ENCODE measurements around the gene TGOLN2. TPM values are rescaled to one million over a fixed set of nuclear protein-coding genes. Genes with fewer than 3 reads are reported as not detected.

Gene TGOLN2
- total RNA-seq, 1 donor from 2014 or later, result 152 TPM

DNA sequence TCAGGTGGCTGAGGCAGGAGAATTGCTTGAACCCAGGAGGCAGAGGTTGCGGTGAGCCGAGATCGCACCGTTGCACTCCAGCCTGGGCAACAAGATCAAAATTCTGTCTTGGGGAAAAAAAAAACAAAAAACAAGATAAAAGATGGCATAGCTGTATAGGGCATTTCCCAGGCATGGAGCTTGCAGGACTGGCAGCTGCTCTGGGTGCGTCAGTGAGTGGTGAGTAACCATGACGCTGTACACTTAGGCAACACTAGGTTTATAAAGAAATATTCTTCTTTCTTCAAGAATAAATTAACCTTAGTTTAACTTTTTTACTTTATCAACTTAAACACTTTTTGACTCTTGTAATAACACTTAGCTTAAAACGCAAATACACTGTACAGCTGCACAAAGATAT, 15.4 kb downstream of the TGOLN2 start:
- intact Hi-C loops (cut with micrococcal nuclease), result no loop called here

DNA sequence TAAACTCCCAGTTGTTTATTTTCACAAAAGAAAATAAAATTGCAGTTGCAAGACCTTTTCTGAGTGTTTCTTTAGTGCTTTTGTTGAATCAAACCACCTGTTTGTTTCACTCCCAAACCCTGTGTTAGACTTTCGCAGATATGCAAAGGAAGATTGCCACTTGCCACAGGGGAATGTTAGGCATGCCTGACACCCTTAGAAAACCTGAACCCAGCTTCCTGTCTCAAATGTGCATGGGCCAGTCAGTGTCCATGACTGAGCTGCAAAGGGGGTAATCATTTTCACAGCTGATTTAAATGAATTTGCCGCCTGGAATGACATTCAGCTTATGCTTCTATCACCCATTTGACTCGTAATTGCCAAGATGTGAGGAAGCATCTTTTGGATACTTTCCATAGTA, 17.5 kb downstream of the TGOLN2 start:
- intact Hi-C loops (cut with micrococcal nuclease), result no loop called here

DNA sequence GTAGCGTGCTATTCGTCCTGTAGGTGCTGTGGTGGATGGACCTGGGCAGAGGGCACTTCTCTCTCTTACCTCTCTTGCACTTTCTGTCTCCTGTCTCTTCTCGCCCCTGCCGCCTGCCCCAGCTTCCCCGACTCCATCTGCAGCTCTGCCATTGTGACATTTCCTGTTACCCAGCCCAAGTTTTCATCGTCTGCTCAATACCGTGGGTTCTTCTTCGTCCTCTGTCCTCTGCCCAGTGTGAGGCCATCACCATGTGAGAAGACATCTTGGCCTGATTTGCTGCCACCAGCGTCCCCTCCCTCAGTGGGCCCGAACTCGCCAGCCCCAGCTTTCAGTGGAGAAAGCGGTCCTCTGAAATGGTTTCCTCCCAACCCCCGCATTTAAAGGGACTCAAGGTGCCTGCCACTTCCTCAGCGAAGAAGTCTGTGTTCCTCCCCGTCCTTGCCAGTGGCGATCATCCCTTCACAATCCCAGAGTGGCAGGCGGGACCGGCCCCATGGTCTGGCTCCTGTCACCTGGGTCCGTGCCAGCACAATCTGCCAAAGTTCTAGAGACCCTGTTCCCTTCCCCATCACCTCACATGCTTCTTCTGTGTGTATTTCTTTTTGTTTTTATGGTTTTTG, 18.0 kb downstream of the TGOLN2 start:
- intact Hi-C loops (cut with micrococcal nuclease), result no loop called here

DNA sequence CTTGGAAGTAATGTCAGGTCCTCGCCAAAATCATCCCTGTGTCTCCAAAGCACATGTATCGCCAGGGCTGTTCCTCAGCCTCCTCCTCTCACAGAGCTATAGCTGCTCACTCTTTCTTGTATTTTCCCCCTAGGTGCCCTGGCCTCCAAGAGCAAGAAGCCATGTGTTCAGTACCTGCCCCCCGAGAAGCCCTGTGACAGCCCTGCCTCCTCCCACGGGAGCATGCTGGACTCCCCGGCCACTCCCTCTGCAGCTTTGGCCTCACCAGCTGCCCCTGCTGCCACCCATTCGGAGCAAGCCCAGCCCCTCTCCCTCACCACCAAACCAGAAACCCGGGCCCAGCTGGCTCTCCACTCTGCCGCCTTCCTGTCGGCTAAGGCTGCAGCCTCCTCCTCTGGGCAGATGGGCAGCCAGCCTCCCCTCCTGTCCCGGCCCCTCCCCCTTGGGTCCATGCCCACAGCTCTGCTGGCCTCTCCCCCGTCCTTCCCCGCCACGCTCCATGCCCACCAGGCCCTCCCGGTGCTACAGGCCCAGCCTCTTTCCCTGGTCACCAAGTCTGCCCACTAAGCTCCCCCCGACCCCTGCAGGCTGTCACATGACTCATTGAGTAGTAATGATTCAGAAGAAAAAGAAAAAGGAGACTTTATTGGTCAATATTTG, 18.8 kb downstream of the TGOLN2 start:
- intact Hi-C loops (cut with micrococcal nuclease), result no loop called here

DNA sequence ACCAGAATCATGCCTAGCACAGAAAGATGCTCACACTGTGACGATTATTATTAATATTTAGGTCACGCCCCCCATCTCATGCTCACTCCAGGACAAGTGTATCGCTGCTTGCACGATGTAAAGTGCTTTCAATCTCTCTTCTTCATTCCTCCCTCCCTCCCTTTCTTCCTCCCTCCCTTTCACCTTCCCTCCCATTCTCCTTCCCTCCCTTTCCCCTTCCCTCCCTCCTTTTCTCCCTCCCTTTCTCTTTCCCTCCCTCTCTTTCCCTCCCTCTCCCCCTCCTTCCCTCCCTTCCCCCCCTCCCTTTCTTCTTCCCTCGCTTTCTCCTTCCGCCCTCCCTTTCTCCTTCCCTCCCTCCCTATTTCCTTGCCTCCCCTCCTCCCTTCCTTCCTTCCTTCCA, 19.6 kb downstream of the TGOLN2 start:
- intact Hi-C loops (cut with micrococcal nuclease), result no loop called here

DNA sequence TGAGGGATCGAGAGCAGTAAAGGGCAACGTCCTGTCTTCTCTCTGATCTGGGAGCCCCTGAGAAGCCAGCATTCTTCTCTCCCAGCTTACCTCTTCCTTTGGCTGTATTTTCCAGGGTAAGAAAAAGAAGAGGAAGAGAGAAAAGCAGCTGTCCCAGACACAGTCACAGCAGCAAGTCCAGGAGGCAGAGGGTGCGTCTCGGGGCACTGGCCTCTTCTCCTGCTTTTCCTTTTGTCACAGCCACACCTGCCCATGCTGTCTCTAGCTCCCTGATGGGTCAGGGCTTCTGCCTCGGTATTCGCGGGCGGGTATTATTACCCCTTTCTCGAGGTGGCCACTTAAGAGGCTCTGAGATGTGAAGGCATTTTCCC, 20.3 kb downstream of the TGOLN2 start:
- intact Hi-C loops (cut with micrococcal nuclease), result no loop called here

DNA sequence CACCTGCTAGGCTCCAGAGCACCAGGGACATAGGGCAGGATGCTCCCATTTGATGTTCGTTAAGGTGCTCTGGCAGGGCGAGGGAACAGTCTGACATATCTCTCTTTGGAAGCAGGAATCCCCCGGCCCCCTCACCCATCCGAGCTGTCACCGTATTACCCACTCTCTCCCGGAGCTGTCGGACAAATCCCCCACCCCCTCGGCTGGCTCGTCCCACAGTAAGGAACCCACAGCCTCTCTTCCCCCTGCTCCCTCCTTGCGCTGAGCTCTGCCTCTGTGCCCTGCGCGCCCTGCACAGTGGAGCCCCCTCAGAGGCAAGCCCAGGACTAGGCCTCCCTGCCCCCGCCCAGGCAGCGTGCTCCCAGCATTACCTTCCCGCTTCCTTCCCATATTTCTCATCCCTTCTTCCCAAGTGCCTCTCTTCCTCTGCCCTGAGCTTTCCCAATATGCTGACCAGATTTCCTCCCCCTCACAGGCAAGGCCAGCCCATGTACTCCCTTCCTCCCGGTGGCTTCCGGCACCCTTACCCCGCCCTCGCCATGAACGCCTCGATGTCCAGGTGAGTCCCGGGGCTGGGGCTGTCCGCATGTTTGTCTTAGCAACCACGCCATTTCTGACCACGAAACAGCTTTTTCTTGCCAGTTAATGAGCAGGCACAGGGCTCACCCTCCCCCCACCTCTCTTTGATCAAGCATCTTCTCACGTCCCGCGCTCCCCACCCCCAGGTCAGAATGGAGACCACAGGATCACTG, 23.8 kb downstream of the TGOLN2 start:
- intact Hi-C loops (cut with micrococcal nuclease), result loop anchor here (5.0 kb wide), 1 partner anchor 1282 kb away; no protein-coding TSS in a partner anchor

DNA sequence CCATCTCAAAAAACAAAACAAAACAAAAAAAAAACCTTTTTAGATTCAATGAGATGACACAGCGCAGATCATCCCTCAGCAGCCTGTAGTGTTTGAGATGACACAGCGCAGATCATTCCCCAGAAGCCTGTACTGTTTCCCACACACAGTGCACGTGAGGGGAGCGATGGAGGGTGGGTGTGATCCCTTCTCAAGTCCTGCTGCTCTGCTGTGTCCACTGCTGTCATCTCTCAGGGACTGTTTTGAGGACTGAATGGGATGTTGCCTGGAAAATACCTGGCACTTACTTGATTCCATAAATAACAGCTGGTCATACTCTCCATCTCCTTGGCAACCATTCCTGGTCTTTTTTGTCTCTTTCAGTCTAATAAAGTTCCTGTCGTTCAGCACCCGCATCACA, 25.7 kb downstream of the TGOLN2 start:
- intact Hi-C loops (cut with micrococcal nuclease), result loop anchor here (5.0 kb wide), 1 partner anchor 1280 kb away; no protein-coding TSS in a partner anchor

DNA sequence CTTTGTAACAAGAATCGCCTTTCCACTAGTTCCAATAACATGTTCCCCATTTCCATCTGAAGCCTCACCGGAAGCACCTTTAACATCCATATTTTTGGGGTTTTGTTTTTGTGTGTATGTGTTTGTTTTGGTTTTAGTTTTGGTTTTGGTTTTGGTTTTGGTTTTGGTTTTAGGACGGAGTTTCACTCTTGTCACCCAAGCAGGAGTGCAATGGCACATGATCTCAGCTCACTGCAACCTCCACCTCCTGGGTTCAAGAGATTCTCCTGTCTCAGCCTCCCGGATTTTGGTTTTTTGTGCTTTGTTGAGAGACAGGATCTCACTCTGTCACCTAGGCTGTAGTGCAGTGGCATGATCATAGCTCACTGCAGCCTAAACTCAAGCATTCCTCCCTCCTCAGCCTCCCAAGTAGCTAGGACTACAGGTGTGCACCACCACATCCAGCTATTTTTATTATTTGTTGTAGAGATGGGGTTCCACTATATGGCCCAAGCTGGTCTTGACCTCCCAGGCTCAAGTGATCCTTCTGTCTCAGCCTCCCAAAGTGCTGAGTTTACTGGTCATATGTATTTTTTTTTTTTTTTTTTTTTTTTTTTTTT, 36.3 kb downstream of the TGOLN2 start:
- intact Hi-C loops (cut with micrococcal nuclease), result loop anchor here (1.0 to 2.0 kb wide), 4 partner anchors 9 to 832 kb away; partner anchors contain the start of genes SUCLG1 and TGOLN2

DNA sequence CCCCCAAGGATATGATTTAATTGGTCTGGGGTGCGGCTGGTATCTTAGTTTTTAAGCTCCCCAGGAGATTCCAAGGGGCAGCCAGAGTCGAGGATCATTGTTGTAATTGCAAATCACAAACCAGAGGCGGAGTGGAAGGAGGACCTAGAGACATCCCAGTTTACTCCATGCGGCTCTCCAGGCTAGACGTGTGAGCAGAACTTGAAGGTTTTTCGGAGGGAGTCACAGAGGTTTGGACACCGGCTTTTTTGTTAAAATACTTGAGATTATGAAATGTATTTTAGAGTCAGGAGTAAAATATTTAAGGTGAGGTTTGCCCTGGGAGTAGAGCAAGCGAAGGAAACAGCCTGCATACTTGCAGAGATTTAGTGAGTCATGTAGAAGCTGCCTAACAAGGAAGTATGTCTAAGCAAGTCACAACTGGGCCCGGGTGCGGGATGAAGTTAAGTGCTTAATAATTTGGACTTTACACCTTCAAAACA, 39.5 kb downstream of the TGOLN2 start:
- intact Hi-C loops (cut with micrococcal nuclease), result loop anchor here (5.0 kb wide), 1 partner anchor 791 kb away; no protein-coding TSS in a partner anchor

DNA sequence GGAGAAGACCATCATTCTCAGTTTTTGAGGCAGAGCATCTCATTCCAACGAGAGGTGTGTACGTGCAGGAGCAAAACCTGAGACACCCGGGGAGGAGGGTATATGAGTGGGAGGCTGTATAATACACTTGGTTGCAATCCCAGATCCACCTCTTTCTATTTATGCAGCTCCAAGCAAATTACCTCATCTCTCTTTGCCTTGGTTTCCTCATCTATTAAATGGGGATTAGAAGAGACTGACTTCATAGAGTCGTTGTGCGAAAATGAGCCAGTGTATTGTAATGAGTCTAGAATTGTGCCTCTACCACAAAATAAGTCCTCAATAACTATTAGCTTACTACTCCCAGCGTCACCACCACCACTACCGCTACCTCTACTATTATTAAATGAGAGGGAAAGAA, 40.1 kb downstream of the TGOLN2 start:
- intact Hi-C loops (cut with micrococcal nuclease), result loop anchor here (1.0 to 5.0 kb wide), 2 partner anchors 11 to 790 kb away; no protein-coding TSS in a partner anchor

DNA sequence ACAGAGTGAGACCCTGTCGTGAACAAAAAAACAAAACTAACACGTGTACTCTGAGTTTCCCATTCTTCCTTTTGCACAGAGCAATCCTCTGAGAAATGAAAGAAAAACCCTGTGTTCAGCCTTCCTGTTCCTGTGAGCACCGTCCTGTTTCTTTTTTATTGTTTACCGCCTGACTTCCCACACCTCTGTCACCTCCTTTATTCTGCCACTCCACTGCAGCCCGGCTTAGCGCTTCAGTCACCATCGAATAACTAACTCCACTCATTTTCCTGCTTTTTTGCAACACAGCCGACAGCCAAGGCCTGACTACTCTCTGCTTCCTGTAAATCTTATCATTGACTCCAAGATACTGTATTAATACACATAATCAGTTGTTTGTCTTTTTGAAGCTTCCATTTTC, 40.9 kb downstream of the TGOLN2 start:
- intact Hi-C loops (cut with micrococcal nuclease), result loop anchor here (1.0 to 5.0 kb wide), 2 partner anchors 11 to 790 kb away; no protein-coding TSS in a partner anchor

DNA sequence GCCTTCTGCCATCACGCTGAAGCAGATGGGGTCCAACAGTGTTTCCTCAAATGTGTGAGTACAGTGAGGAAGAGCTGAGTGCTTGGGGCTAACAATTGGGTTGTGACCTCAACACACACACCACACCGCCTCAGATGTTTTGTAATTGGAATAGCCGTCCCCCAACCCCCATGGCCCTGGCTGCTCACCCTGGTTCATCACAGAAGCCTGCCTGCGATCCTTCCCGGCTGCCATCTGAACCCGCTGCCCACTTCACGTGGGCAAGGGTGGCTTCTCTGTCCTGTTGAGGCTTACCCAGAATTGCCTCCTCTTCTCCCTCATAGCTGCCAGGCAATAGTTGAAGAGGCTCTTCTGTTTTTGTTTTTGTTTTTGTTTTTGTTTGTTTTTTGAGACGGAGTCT, 44.1 kb downstream of the TGOLN2 start:
- intact Hi-C loops (cut with micrococcal nuclease), result no loop called here

DNA sequence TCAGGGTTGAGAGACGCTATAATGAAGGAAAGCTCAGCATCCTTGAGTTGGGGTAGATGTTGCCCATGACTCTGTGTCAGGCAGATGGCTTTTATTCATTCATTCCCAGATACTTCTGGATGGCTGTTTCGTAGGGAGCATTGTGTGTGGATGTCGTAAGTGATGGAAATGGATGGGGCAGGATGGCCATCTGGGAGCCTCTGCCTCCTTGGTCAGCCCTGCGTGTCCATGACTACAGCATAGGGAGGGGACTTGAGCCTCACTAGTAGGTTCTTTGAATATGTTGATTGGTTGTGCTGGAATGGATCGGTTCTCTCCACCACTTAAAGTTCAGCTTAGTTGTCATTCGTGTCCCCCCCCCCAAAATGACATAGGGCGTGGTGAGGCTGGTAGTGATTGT, 44.9 kb downstream of the TGOLN2 start:
- intact Hi-C loops (cut with micrococcal nuclease), result no loop called here

DNA sequence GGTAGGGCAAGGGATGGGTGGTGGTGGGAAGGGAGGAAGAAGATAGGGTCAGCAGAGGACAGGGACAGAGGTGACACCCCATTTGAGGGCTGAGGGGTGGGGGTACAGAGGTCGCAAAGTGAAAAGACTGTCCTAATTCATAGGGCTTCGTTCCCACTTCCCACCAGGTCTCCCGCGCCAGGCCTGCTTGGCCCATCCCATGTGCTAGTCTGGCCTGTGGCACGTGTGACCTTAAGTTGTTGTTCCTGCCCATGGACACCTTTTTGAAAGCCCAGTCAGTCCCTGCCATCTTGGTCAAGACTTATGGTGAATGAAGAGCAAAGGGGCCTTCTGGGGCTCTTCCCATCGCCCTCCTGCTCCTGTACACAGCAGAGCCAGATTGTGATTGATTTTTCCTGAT, 46.2 kb downstream of the TGOLN2 start:
- intact Hi-C loops (cut with micrococcal nuclease), result no loop called here

DNA sequence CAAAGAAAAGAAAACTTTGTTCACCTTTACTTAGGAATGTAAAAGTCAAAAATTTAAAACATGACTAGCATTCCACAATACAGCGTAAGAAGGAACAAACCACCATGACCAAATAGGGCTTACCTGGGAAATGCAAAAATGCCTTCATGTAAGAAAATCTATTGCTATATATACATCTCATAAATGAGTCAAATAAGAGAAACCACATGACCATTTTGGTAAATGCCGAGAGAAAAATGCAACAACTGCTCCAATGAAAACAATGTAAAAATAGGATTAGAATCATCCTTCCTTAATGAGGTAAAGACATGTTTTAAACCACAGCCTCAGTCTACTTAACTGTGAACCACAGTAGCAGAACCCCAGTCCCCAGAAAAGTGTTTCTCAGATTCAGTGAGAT, 49.4 kb downstream of the TGOLN2 start:
- intact Hi-C loops (cut with micrococcal nuclease), result no loop called here

DNA sequence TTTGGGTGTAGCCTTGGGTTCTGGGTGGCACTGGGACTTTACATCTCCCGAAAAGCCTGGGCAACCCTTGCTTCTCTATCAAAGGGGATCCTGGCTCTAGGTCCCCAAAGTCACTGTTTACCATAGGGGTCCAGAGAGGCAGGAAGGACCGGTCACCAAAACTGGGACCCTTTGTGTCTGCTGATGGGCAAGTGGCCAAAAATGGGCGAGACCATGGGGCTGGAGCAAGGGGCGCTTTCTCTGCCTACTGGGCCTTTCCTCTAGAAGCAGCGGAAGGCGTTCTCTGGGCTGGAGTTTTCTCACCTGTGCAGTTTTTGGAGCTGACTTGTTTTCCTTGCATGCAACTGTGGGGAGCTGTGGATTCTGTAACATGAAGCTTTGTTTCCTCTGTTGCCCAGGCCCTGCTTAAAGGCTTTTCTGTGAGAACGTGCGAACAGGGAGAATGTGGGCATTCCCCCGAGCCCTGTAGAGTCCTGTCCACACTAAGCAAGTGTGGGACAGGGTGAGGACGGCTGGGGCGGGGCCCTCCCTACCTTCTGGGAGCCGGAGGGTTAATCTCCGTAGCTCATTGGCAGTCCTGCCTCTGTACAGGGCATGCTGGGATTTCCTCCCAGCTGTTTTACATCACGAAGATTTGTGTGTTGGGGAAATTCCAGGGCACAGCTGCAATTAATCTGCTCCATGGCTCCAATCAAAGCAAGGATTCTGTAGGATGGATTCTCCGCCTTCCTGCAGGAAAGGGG, 50.2 kb downstream of the TGOLN2 start:
- intact Hi-C loops (cut with micrococcal nuclease), result no loop called here

DNA sequence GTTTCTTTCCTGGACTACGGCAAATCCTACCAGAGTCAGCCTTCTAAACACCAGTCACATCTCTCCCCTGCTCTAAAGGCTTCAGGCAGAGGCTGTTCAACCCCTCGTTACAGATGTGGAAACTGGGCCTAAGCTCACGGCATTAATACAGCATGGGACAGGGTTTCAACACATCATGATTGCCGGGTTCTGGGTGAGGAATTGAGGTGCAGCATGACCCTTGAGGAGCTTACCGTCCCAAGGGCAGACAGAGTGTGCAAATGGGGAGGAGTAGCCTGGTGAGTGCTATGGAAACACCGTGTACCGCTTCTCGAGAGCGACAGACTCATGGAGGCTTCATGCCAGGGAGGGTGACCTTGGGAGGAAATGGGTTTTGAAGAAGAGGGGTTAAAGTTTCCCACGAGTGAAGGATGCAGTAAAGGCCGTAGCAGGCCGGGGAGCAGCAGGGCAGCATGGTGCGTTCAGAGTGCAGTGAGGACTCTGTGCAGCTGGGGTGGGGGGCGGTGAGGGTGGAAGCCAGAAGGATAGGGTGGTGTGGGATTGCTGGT, 51.1 kb downstream of the TGOLN2 start:
- intact Hi-C loops (cut with micrococcal nuclease), result no loop called here

DNA sequence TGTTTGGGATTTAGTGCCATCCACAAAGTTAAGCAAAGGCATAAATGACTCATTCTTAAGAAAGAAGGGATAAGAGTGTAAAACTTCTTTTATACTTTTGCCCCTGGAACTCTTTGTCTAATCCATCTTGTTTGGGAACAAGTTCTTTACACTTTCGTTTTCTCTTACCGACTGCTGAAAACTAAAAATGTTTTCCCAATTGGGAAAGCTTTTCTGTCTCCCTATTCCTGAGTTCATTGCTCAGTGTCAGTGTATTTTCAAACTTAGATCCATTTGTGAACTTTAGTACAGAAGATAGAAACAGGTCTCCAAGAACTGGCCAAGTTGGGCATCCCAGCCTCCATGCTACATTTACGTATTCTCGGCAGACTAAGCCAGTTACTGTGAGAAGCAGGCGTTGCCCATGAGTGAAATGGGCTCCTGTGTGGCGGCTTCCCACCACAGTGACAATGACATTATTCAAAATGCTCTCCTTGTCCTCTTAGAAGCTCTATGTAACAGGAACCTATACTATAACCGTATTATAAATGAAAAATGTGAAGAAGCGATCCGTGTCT, 51.7 kb downstream of the TGOLN2 start:
- intact Hi-C loops (cut with micrococcal nuclease), result no loop called here
